ENCODE data around the gene PLCB1.

The PLCB1 gene

GRCh38 chr20:8709627-8710026 lies 577.6 kb downstream of the PLCB1 start:
- Histone ChIP-seq H4K20me1 (ENCODE audit: insufficient read depth) (no peaks in the 10 kb centered on the region), H3K36me3 (ENCODE audit: insufficient read depth) (no peaks in the 10 kb centered on the region), H3K27ac (no peak overlapping the region), H3K27me3 (ENCODE audit: insufficient read depth, low read depth) (no peaks in the 10 kb centered on the region), H3K4me2 (no peak overlapping the region), H3K9ac (no peak overlapping the region), H3K4me1 (ENCODE audit: low read depth, poor library complexity, severe bottlenecking) (no peaks in the 10 kb centered on the region), H2AFZ (ENCODE audit: low read depth) (no peak overlapping the region), H3K4me3 (IDR thresholded peaks at IDR 0.05; ENCODE audit: insufficient read depth, low read depth, low read length) (no peak overlapping the region), H3K79me2 (ENCODE audit: insufficient read depth, low read depth) (no peaks in the 10 kb centered on the region)
- no peak for TF ChIP-seq CTCF (conservative IDR thresholded peaks at IDR 0.05; ENCODE audit: low read depth, low read length)

GRCh38 chr20:8711501-8711900 lies 579.4 kb downstream of the PLCB1 start:
- H3K4me1 ChIP-seq (ENCODE audit: low read depth, poor library complexity, severe bottlenecking) = no peaks in the 10 kb centered on the region
- H4K20me1 ChIP-seq (ENCODE audit: insufficient read depth) = no peaks in the 10 kb centered on the region
- H3K36me3 ChIP-seq (ENCODE audit: insufficient read depth) = no peaks in the 10 kb centered on the region
- no peaks in the 10 kb centered on the region for H3K27me3 ChIP-seq (ENCODE audit: insufficient read depth, low read depth)
- no peaks in the 10 kb centered on the region for H3K79me2 ChIP-seq (ENCODE audit: insufficient read depth, low read depth)
- no peak overlapping the region for H3K9ac ChIP-seq
- H3K4me2 ChIP-seq = no peak overlapping the region
- no peak overlapping the region for H2AFZ ChIP-seq (ENCODE audit: low read depth)
- TF ChIP-seq CTCF (conservative IDR thresholded peaks at IDR 0.05; ENCODE audit: low read depth, low read length) = no peak
- H3K4me3 ChIP-seq (IDR thresholded peaks at IDR 0.05; ENCODE audit: insufficient read depth, low read depth, low read length) = no peak overlapping the region
- no peak overlapping the region for H3K27ac ChIP-seq

- H2AFZ ChIP-seq (ENCODE audit: low read depth) = no peak overlapping the region
- H3K4me1 ChIP-seq (ENCODE audit: low read depth, poor library complexity, severe bottlenecking) = no peaks in the 10 kb centered on the region
- H3K27me3 ChIP-seq (ENCODE audit: insufficient read depth, low read depth) = no peaks in the 10 kb centered on the region
- no peaks in the 10 kb centered on the region for H3K79me2 ChIP-seq (ENCODE audit: insufficient read depth, low read depth)
- H3K9ac ChIP-seq = no peak overlapping the region
- H3K27ac ChIP-seq = no peak overlapping the region
- H3K4me3 ChIP-seq (IDR thresholded peaks at IDR 0.05; ENCODE audit: insufficient read depth, low read depth, low read length) = no peak overlapping the region
- H4K20me1 ChIP-seq (ENCODE audit: insufficient read depth) = no peaks in the 10 kb centered on the region
- no peaks in the 10 kb centered on the region for H3K36me3 ChIP-seq (ENCODE audit: insufficient read depth)
- no peak overlapping the region for H3K4me2 ChIP-seq
- no peak for TF ChIP-seq CTCF (conservative IDR thresholded peaks at IDR 0.05; ENCODE audit: low read depth, low read length)
Observed at GRCh38 chr20:8714206-8714605, 582.1 kb downstream of the PLCB1 start.

GRCh38 chr20:8718279-8718678 lies 586.2 kb downstream of the PLCB1 start:
- Histone ChIP-seq H3K4me2 (no peak overlapping the region), H3K9ac (no peak overlapping the region), H3K27ac (no peak overlapping the region), H3K4me1 (ENCODE audit: low read depth, poor library complexity, severe bottlenecking) (no peaks in the 10 kb centered on the region), H4K20me1 (ENCODE audit: insufficient read depth) (no peaks in the 10 kb centered on the region), H3K27me3 (ENCODE audit: insufficient read depth, low read depth) (no peaks in the 10 kb centered on the region), H2AFZ (ENCODE audit: low read depth) (no peak overlapping the region), H3K79me2 (ENCODE audit: insufficient read depth, low read depth) (no peaks in the 10 kb centered on the region), H3K36me3 (ENCODE audit: insufficient read depth) (no peaks in the 10 kb centered on the region), H3K4me3 (IDR thresholded peaks at IDR 0.05; ENCODE audit: insufficient read depth, low read depth, low read length) (no peak overlapping the region)
- no peak for TF ChIP-seq CTCF (conservative IDR thresholded peaks at IDR 0.05; ENCODE audit: low read depth, low read length)

- no peaks in the 10 kb centered on the region for H3K27me3 ChIP-seq (ENCODE audit: insufficient read depth, low read depth)
- H3K4me1 ChIP-seq (ENCODE audit: low read depth, poor library complexity, severe bottlenecking) = no peaks in the 10 kb centered on the region
- no peak for TF ChIP-seq CTCF (conservative IDR thresholded peaks at IDR 0.05; ENCODE audit: low read depth, low read length)
- H3K9ac ChIP-seq = no peak overlapping the region
- H3K27ac ChIP-seq = no peak overlapping the region
- no peak overlapping the region for H3K4me2 ChIP-seq
- no peak overlapping the region for H2AFZ ChIP-seq (ENCODE audit: low read depth)
- H3K79me2 ChIP-seq (ENCODE audit: insufficient read depth, low read depth) = no peaks in the 10 kb centered on the region
- no peaks in the 10 kb centered on the region for H4K20me1 ChIP-seq (ENCODE audit: insufficient read depth)
- H3K4me3 ChIP-seq (IDR thresholded peaks at IDR 0.05; ENCODE audit: insufficient read depth, low read depth, low read length) = no peak overlapping the region
- H3K36me3 ChIP-seq (ENCODE audit: insufficient read depth) = no peaks in the 10 kb centered on the region
Observed at GRCh38 chr20:8720089-8720488, 588.0 kb downstream of the PLCB1 start.

All from KMS-11 (cell line).